Kidney (tissue), 14 donors: ENCODE data around the gene LRRC28. TPM values are rescaled to one million over a fixed set of nuclear protein-coding genes. Genes with fewer than 3 reads are reported as not detected.

Experiments used
- DNase-seq, 5 donors: peaks; one replicate each; pipeline ENCODE4 v3.0.0-alpha.2; 2013 to 2020
- FAIRE-seq: peaks from 2 replicates; lab custom pipeline; 2012; peaks lifted over from hg19 to GRCh38; lab: Jason Lieb, UNC
- H3K27ac ChIP-seq, 2 donors: one replicate each; pipeline ENCODE4 v1.7.0; 2013; ENCODE audit warnings: low read depth in 2 of 2, low read length in 2 of 2, inconsistent platforms in 1 of 2
- H3K27me3 ChIP-seq: one replicate; pipeline ENCODE4 v1.7.1; 2013; ENCODE audit warnings: low read length, inconsistent platforms; ENCODE audit not compliant: control insufficient read depth, insufficient read depth
- H3K36me3 ChIP-seq, 3 donors: one replicate each; pipeline versions ENCODE4 v1.7.0 to v1.7.1; 2013; ENCODE audit warnings: low read length in 3 of 3, control low read depth in 1 of 3, inconsistent platforms in 1 of 3; ENCODE audit not compliant: insufficient read depth in 3 of 3, control insufficient read depth in 2 of 3
- H3K4me1 ChIP-seq, 3 donors: one replicate each; pipeline versions ENCODE4 v1.7.0 to v1.7.1; 2013; ENCODE audit warnings: low read length in 3 of 3, inconsistent platforms in 1 of 3, low read depth in 1 of 3; ENCODE audit not compliant: control insufficient read depth in 2 of 3, insufficient read depth in 2 of 3
- H3K4me3 ChIP-seq, 3 donors: one replicate each; pipeline versions ENCODE4 v1.7.0 to v1.8.1; 2013; ENCODE audit warnings: low read length in 3 of 3, control low read depth in 1 of 3, inconsistent platforms in 1 of 3
- H3K9ac ChIP-seq, 3 donors: one replicate each; pipeline versions ENCODE4 v1.7.0 to v1.7.1; 2013; ENCODE audit warnings: low read length in 3 of 3, control low read depth in 1 of 3, inconsistent platforms in 1 of 3
- H3K9me3 ChIP-seq, 3 donors: one replicate each; pipeline versions ENCODE4 v1.7.0 to v1.7.1; 2013; ENCODE audit warnings: low read length in 3 of 3, control low read depth in 1 of 3, inconsistent platforms in 1 of 3; ENCODE audit not compliant: control insufficient read depth in 2 of 3, insufficient read depth in 1 of 3
- CTCF ChIP-seq: IDR thresholded peaks from 3 replicates; pipeline ENCODE4 v1.5.1; 2012; ENCODE audit warnings: mild to moderate bottlenecking, moderate library complexity, borderline replicate concordance; ENCODE audit not compliant: insufficient read depth; ENCODE audit errors: extremely low read depth
- intact Hi-C: fragments of 100-400 bp; cut with DNase I; formaldehyde crosslinking; loops from one replicate; pipeline ENCODE4 v1.11.1; 2022
- polyA plus RNA-seq: library from polyadenylated mRNA; stranded (reverse); fragments of 350-450 nt; fragmentation: Illumina TruSeq; extraction: RNeasy Lipid Tissue Mini Kit (QIAGEN cat#74804); gene quantifications from one replicate; pipeline ENCODE4 v1.2.3, GENCODE V29; 2014; ENCODE audit warnings: low read depth, low replicate concordance; ENCODE audit not compliant: insufficient read depth
- total RNA-seq: library from RNA; stranded (reverse); fragmentation: NEBNext Ultra II Directional; extraction: Animal tissue kit (Norgen Biotek cat#: 25700); gene quantifications from one replicate; pipeline ENCODE4 v1.2.1, GENCODE V29; 2021
- donor health status: control.
- donor health status: control.
- donor health status: control.
- donor health status: control.
- donor health status: control.
- donor health status: DM: yes; HTN: yes; CAD: no.
- donor health status: Normal renal cell carcinoma (clear cell type).

LRRC28 gene
- total and polyA plus RNA-seq, 2 donors from 2014 or later, result 25.5 to 34.7 TPM

DNA sequence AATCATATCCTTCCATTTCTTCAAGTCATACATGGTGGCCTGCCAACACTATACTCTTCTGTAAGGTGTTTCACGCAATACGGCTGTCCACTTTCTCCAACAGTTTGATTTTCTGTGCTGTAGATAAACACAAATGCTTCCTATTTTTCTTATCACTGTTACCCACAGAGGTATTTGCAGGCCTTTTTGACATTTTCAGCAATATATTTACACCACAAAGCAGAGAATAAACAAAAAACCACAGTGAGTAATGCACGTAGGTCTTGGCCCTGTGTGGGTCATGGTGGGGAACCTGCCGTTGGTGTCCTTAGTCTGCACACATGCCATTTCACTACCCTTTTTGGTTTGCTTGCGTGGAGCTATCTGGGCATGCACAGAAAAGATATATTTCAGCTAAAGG lies 59.5 kb downstream of the LRRC28 start:
- no peak for TF ChIP-seq CTCF
- no peak overlapping the region for H3K9ac ChIP-seq
- peaks cover 0 to 5% (median 0%) of the 10 kb centered on the region in 3 donors for H3K36me3 ChIP-seq
- peaks cover 2 to 13% (median 5%) of the 10 kb centered on the region in 3 donors for H3K9me3 ChIP-seq
- no peaks in the 10 kb centered on the region for H3K27me3 ChIP-seq
- FAIRE-seq (no peak), DNase-seq (no peak)
- H3K4me1 ChIP-seq, result peaks cover 0 to 18% (median 4%) of the 10 kb centered on the region in 3 donors
- no peak overlapping the region for H3K4me3 ChIP-seq
- H3K27ac ChIP-seq, result no peak overlapping the region
- intact Hi-C loops, result no loop called here

DNA sequence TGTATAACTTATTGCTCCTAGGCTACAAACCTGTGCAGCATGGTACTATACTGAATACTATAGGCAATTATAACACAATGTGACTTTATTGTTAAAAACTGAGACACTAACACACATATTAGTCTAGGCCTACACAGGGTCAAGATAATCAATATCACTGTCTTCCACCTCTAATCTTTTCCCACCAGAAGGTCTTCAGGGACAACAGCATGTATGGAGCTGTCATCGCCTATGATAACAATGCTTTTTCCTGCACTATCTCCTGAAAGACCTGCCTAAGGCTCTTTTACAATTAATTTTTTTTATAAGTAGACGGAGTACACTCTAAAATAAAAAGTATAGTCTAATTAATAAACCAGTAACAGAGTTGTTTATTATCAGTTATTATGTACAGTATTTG lies 60.9 kb downstream of the LRRC28 start:
- TF ChIP-seq CTCF, result no peak
- Histone ChIP-seq H3K36me3 (peaks cover 0 to 5% (median 0%) of the 10 kb centered on the region in 3 donors), H3K4me1 (peaks cover 0 to 7% (median 0%) of the 10 kb centered on the region in 3 donors), H3K27ac (no peak overlapping the region), H3K27me3 (no peaks in the 10 kb centered on the region), H3K9me3 (peaks cover 2 to 13% (median 5%) of the 10 kb centered on the region in 3 donors), H3K4me3 (no peak overlapping the region), H3K9ac (no peak overlapping the region)
- DNase-seq, result no peak
- no peak for FAIRE-seq
- intact Hi-C loops, result no loop called here

DNA sequence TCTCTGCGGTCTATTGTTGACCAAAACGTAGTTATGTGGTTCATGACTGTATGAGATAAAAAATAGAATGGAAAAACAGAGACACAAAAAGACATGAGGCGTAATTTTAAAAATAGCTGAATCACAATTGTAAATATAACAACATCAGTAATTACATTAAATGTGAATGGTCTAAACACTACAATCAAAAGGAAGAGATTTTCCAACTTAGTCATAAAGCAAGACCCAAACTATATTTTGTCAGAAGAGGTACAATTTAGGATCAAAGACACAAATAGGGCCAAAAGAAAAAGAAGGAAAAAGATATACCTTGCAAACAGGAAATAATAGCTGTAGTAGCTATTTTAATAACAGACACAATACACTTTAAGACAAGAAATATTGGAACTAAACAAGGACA lies 61.5 kb downstream of the LRRC28 start:
- no peak for FAIRE-seq

More for the DNA sequence above, 61.5 kb downstream of the LRRC28 start:
- H3K27ac ChIP-seq, result no peak overlapping the region
- peaks cover 2 to 13% (median 5%) of the 10 kb centered on the region in 3 donors for H3K9me3 ChIP-seq
- TF ChIP-seq CTCF, result no peak
- intact Hi-C loops, result no loop called here
- no peak overlapping the region for H3K4me3 ChIP-seq
- no peaks in the 10 kb centered on the region for H3K27me3 ChIP-seq
- H3K9ac ChIP-seq, result no peak overlapping the region
- DNase-seq, result no peak
- peaks cover 0 to 5% (median 0%) of the 10 kb centered on the region in 3 donors for H3K36me3 ChIP-seq
- H3K4me1 ChIP-seq, result peaks cover 0 to 1% (median 0%) of the 10 kb centered on the region in 3 donors
